Upper lobe of left lung (tissue), 6 donors: ENCODE data around the gene PDE4B. TPM values are rescaled to one million over a fixed set of nuclear protein-coding genes. Genes with fewer than 3 reads are reported as not detected.
"Not testable (repeated sequence)": the region's sequence is repeated elsewhere in the genome, so short reads cannot be mapped to it uniquely, and the experiment has no call there.

Source experiments
- ATAC-seq, 2 donors: fragments of 200-7000 bp; cut with Tn5 transposase; one replicate each; pipeline ENCODE4 v1.9.1; 2022; ENCODE audit warnings: mild to moderate bottlenecking in 2 of 2, moderate library complexity in 2 of 2; ENCODE audit not compliant: low FRiP score in 2 of 2
- DNase-seq, 2 donors: peaks; one replicate each; pipeline ENCODE4 v3.0.0-alpha.2; 2019 to 2020
- H3K27ac ChIP-seq, 4 donors: fragments of 200-600 bp; sonication (generic); one replicate each; pipeline ENCODE4 v1.5.1; 2016 to 2019
- H3K27me3 ChIP-seq, 4 donors: fragments of 200-600 bp; sonication (generic); one replicate each; pipeline ENCODE4 v1.5.1; 2017 to 2019
- H3K36me3 ChIP-seq, 4 donors: fragments of 200-600 bp; sonication (generic); one replicate each; pipeline ENCODE4 v1.5.1; 2016 to 2019
- H3K4me1 ChIP-seq, 4 donors: fragments of 200-600 bp; sonication (generic); one replicate each; pipeline ENCODE4 v1.5.1; 2018 to 2019
- H3K4me3 ChIP-seq, 4 donors: fragments of 200-600 bp; sonication (generic); one replicate each; pipeline ENCODE4 v1.5.1; 2017 to 2019; ENCODE audit warnings: mild to moderate bottlenecking in 2 of 4, moderate library complexity in 1 of 4
- H3K9me3 ChIP-seq, 4 donors: fragments of 200-600 bp; sonication (generic); one replicate each; pipeline ENCODE4 v1.5.1; 2018 to 2019
- CTCF ChIP-seq, 6 experiments: fragments of 450-650 bp in 4 of 6; fragments of 200-600 bp in 2 of 6; sonication (generic) in 2 of 6; IDR thresholded peaks; one replicate each; pipeline ENCODE4 v1.5.1; 2016 to 2019; ENCODE audit warnings: antibody characterized with exemption in 6 of 6
- EP300 ChIP-seq, 4 donors: sonication (generic); formaldehyde crosslinking; IDR thresholded peaks; one replicate each; pipeline ENCODE4 v1.5.1; 2017; ENCODE audit warnings: antibody characterized with exemption in 4 of 4, control low read depth in 2 of 4
- POLR2A ChIP-seq, 4 donors: fragments of 450-650 bp; IDR thresholded peaks; one replicate each; pipeline ENCODE4 v1.5.1; 2016 to 2017; ENCODE audit warnings: antibody characterized with exemption in 4 of 4, mild to moderate bottlenecking in 2 of 4
- POLR2AphosphoS5 ChIP-seq, 2 donors: sonication (generic); formaldehyde crosslinking; IDR thresholded peaks; one replicate each; pipeline ENCODE4 v1.5.1; 2017; ENCODE audit warnings: antibody characterized with exemption in 2 of 2
- WGBS, 2 donors: methylation state at CpG; one replicate each; pipeline ENCODE4 v1.1.5; 2017 to 2018; 5-methylcytosine and 5-hydroxymethylcytosine counted together
- total RNA-seq, 6 donors: library from RNA; depleted of rRNA in 4 of 6; stranded (reverse); fragments of >200 nt in 4 of 6; gene quantifications; one replicate each; pipeline versions ENCODE4 v1.1.0 to v1.2.1, GENCODE V29; 2016 to 2021
- donor health status: DM: no; HTN: no; CAD: no; lungs with moderate emphysema.
- donor health status: DM: no; HTN: yes; CAD: no; lungs with severe emphysema.

The PDE4B gene
- total RNA-seq, 6 donors from 2014 or later = 8.1 to 61.6 (median 15.9) TPM

- Histone ChIP-seq H3K4me1 (peaks cover 0 to 7% (median 0%) of the 10 kb centered on the region in 4 donors), H3K4me3 (no peak overlapping the region), H3K27ac (no peak overlapping the region), H3K36me3 (no peaks in the 10 kb centered on the region), H3K9me3 (no peaks in the 10 kb centered on the region), H3K27me3 (no peaks in the 10 kb centered on the region)
- no peak for TF ChIP-seq POLR2A (IDR thresholded peaks at IDR 0.05)
- no peak for TF ChIP-seq CTCF (IDR thresholded peaks at IDR 0.05)
- TF ChIP-seq EP300 (IDR thresholded peaks at IDR 0.05) = no peak
- no peak for TF ChIP-seq POLR2AphosphoS5 (IDR thresholded peaks at IDR 0.05)
- DNase-seq = no peak
- WGBS, 2 donors = 49 to 53% methylated on average over 7 of the region's 7 CpGs
- no peak for ATAC-seq
These were observed 167.3 kb downstream of the PDE4B start for GRCh38 chr1:65959896-65960567.

- no peak overlapping the region for H3K27ac ChIP-seq
- no peaks in the 10 kb centered on the region for H3K36me3 ChIP-seq
- peaks cover 0 to 3% (median 0%) of the 10 kb centered on the region in 4 donors for H3K4me1 ChIP-seq
- no peak for ATAC-seq
- peaks cover 0 to 5% (median 0%) of the 10 kb centered on the region in 4 donors for H3K9me3 ChIP-seq
- H3K27me3 ChIP-seq = no peaks in the 10 kb centered on the region
- no peak for DNase-seq
- no peak overlapping the region for H3K4me3 ChIP-seq
- TF ChIP-seq EP300 (IDR thresholded peaks at IDR 0.05) = no peak
- TF ChIP-seq POLR2AphosphoS5 (IDR thresholded peaks at IDR 0.05) = no peak
- no peak for TF ChIP-seq CTCF (IDR thresholded peaks at IDR 0.05)
- TF ChIP-seq POLR2A (IDR thresholded peaks at IDR 0.05) = no peak
- WGBS, 2 donors = 59 to 64% methylated on average over 5 to 6 of the region's 6 CpGs
These were observed 170.6 kb downstream of the PDE4B start for GRCh38 chr1:65963156-65963888.

GRCh38 chr1:65964123-65964522 lies 171.4 kb downstream of the PDE4B start:
- no peak for TF ChIP-seq POLR2AphosphoS5 (IDR thresholded peaks at IDR 0.05)
- no peak for TF ChIP-seq POLR2A (IDR thresholded peaks at IDR 0.05)
- TF ChIP-seq CTCF (IDR thresholded peaks at IDR 0.05) = no peak
- no peak for TF ChIP-seq EP300 (IDR thresholded peaks at IDR 0.05)
- 63 to 76% methylated on average over 2 of the region's 2 CpGs for WGBS, 2 donors

GRCh38 chr1:65965112-65965996 lies 172.7 kb downstream of the PDE4B start:
- WGBS, 2 donors = 47 to 56% methylated on average over 6 of the region's 6 CpGs
- TF ChIP-seq EP300 (IDR thresholded peaks at IDR 0.05) (no peak), POLR2AphosphoS5 (IDR thresholded peaks at IDR 0.05) (no peak), POLR2A (IDR thresholded peaks at IDR 0.05) (no peak), CTCF (IDR thresholded peaks at IDR 0.05) (no peak)
- H3K9me3 ChIP-seq = peaks cover 0 to 5% (median 0%) of the 10 kb centered on the region in 4 donors
- ATAC-seq (no peak), DNase-seq (no peak)
- no peaks in the 10 kb centered on the region for H3K27me3 ChIP-seq
- no peak overlapping the region for H3K4me3 ChIP-seq
- no peak overlapping the region for H3K27ac ChIP-seq
- H3K36me3 ChIP-seq = no peaks in the 10 kb centered on the region
- no peaks in the 10 kb centered on the region for H3K4me1 ChIP-seq

More at GRCh38 chr1:65964123-65964522, 171.4 kb downstream of the PDE4B start:
- peaks cover 0 to 5% (median 0%) of the 10 kb centered on the region in 4 donors for H3K9me3 ChIP-seq
- H3K27ac ChIP-seq = no peak overlapping the region
- no peaks in the 10 kb centered on the region for H3K27me3 ChIP-seq
- no peaks in the 10 kb centered on the region for H3K36me3 ChIP-seq
- ATAC-seq (no peak), DNase-seq (no peak)
- H3K4me3 ChIP-seq = no peak overlapping the region
- peaks cover 0 to 3% (median 0%) of the 10 kb centered on the region in 4 donors for H3K4me1 ChIP-seq

GRCh38 chr1:65967492-65967891 lies 174.8 kb downstream of the PDE4B start:
- not testable (repeated sequence) for H3K4me1 ChIP-seq, ATAC-seq, H3K36me3 ChIP-seq, H3K4me3 ChIP-seq, H3K27ac ChIP-seq, H3K9me3 ChIP-seq, H3K27me3 ChIP-seq, DNase-seq
- 90 to 93% methylated on average over 4 of the region's 4 CpGs for WGBS, 2 donors
